ENCODE results near the gene JADE1. TPM values are rescaled to one million over a fixed set of nuclear protein-coding genes. Genes with fewer than 3 reads are reported as not detected.

The JADE1 gene
- total RNA-seq, 1 experiment from 2014 or later, result 39.3 TPM

- no peak for TF ChIP-seq CTCF (conservative IDR thresholded peaks at IDR 0.05; ENCODE audit: low read depth, low read length)
- TF ChIP-seq EZH2 (IDR thresholded peaks at IDR 0.05; ENCODE audit: borderline replicate concordance, low read depth, low read length, poor library complexity, severe bottlenecking), result no peak
- ChIA-PET POLR2A (ENCODE audit: low non-redundant PET) (no interaction called here), CTCF (no interaction called here)
- H3K4me1 ChIP-seq (ENCODE audit: insufficient read depth, low read length, poor library complexity, severe bottlenecking), result peaks cover 16% of the 10 kb centered on the region
- H3K4me3 ChIP-seq (ENCODE audit: low read depth, low read length, poor library complexity, severe bottlenecking), result no peak overlapping the region
- no TSS peak for BruUV-seq (replicated peaks)
- H3K27ac ChIP-seq (ENCODE audit: low read depth, low read length, poor library complexity, severe bottlenecking), result no peak overlapping the region
- no peaks in the 10 kb centered on the region for H3K27me3 ChIP-seq (replicated peaks; ENCODE audit: insufficient read depth, low read depth, low read length, poor library complexity)
- H3K36me3 ChIP-seq (ENCODE audit: insufficient read depth, low read length, poor library complexity, severe bottlenecking), result peaks cover 11% of the 10 kb centered on the region
- intact Hi-C loops (cut with micrococcal nuclease; ENCODE audit: unreplicated experiment), result loop anchor here (5.0 kb wide), 3 partner anchors 278 to 937 kb away; partner anchors contain the start of genes PGRMC2 and SCLT1
- no peak for DNase-seq (ENCODE audit: low spot score)
- no peaks in the 10 kb centered on the region for H3K9me3 ChIP-seq (ENCODE audit: low read depth, low read length, poor library complexity, severe bottlenecking)
Measured at GRCh38 chr4:128813965-128814364, 4.5 kb downstream of the JADE1 start.

DNA sequence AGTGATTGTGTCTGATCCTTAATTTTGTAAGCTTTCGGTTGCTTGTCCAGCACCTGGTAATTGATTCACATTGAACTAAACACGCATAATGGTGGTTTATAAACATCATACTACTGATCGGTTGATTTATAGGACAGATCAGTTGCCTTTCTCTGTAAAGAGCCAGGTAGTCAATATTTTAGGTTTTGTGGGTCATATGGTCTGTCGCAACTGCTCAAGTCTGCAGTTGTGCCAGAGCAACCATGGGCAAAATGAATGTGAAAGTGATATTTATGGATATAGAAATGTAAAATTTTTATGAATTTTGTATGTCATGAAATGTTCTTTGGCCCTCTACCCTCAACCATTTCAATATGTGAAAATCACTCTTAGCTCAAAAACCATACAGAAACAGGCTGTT, 8.9 kb downstream of the JADE1 start:
- no TSS peak for BruUV-seq (replicated peaks)
- POLR2A ChIA-PET (ENCODE audit: low non-redundant PET), result no interaction called here
- H3K27me3 ChIP-seq (replicated peaks; ENCODE audit: insufficient read depth, low read depth, low read length, poor library complexity), result no peaks in the 10 kb centered on the region
- peaks cover 11% of the 10 kb centered on the region for H3K36me3 ChIP-seq (ENCODE audit: insufficient read depth, low read length, poor library complexity, severe bottlenecking)
- intact Hi-C loops (cut with micrococcal nuclease; ENCODE audit: unreplicated experiment), result no loop called here
- no peak overlapping the region for H3K27ac ChIP-seq (ENCODE audit: low read depth, low read length, poor library complexity, severe bottlenecking)
- CTCF ChIA-PET, result no interaction called here
- H3K9me3 ChIP-seq (ENCODE audit: low read depth, low read length, poor library complexity, severe bottlenecking), result no peaks in the 10 kb centered on the region
- TF ChIP-seq CTCF (conservative IDR thresholded peaks at IDR 0.05; ENCODE audit: low read depth, low read length), result no peak
- TF ChIP-seq EZH2 (IDR thresholded peaks at IDR 0.05; ENCODE audit: borderline replicate concordance, low read depth, low read length, poor library complexity, severe bottlenecking), result no peak
- peaks cover 22% of the 10 kb centered on the region for H3K4me1 ChIP-seq (ENCODE audit: insufficient read depth, low read length, poor library complexity, severe bottlenecking)
- no peak overlapping the region for H3K4me3 ChIP-seq (ENCODE audit: low read depth, low read length, poor library complexity, severe bottlenecking)
- DNase-seq (ENCODE audit: low spot score), result no peak

GRCh38 chr4:128819082-128819742, 9.7 kb downstream of the JADE1 start:
- Histone ChIP-seq H3K9me3 (ENCODE audit: low read depth, low read length, poor library complexity, severe bottlenecking) (no peaks in the 10 kb centered on the region), H3K4me1 (ENCODE audit: insufficient read depth, low read length, poor library complexity, severe bottlenecking) (peaks cover 17% of the 10 kb centered on the region), H3K27ac (ENCODE audit: low read depth, low read length, poor library complexity, severe bottlenecking) (no peak overlapping the region), H3K4me3 (ENCODE audit: low read depth, low read length, poor library complexity, severe bottlenecking) (no peak overlapping the region), H3K27me3 (replicated peaks; ENCODE audit: insufficient read depth, low read depth, low read length, poor library complexity) (no peaks in the 10 kb centered on the region), H3K36me3 (ENCODE audit: insufficient read depth, low read length, poor library complexity, severe bottlenecking) (peaks cover 11% of the 10 kb centered on the region)
- ChIA-PET CTCF (no interaction called here), POLR2A (ENCODE audit: low non-redundant PET) (no interaction called here)
- intact Hi-C loops (cut with micrococcal nuclease; ENCODE audit: unreplicated experiment), result no loop called here
- TF ChIP-seq CTCF (conservative IDR thresholded peaks at IDR 0.05; ENCODE audit: low read depth, low read length) (no peak), EZH2 (IDR thresholded peaks at IDR 0.05; ENCODE audit: borderline replicate concordance, low read depth, low read length, poor library complexity, severe bottlenecking) (no peak)
- no TSS peak for BruUV-seq (replicated peaks)
- DNase-seq (ENCODE audit: low spot score), result no peak

All from A673 (cell line).